NCI-H2227 (cell line): ENCODE measurements around the gene RAET1E.
A peak's percentile ranks its signal among the peaks of the same experiment; 100 is the strongest.
"Not testable (repeated sequence)": the region's sequence is repeated elsewhere in the genome, so short reads cannot be mapped to it uniquely, and the experiment has no call there.

Source experiments
- DNase-seq: peaks from one replicate; lab custom pipeline; 2025; ENCODE audit not compliant: unreplicated experiment; lab: John Stamatoyannopoulos, UW

RAET1E gene

DNA sequence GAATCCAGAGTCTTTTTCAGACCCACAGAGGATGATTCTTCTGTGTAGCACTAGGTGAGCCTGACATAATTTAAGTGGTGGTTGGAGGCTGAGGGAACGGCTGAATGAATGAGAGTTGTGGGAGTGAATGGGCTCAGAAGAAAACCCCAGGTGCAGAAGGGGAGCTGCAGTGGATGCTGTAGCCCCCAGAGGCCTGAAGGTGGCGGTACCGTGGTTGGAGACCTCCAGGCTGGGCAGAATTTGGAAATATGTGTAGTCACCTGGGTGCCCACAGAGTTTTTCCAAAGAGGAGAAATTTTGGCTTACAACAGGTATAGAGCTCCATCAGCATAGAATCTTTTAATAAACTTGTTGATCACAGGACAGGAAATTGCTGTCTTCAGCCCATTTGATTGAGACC, 31.5 kb upstream of the RAET1E start:
- peak; percentile 8 for DNase-seq

DNA sequence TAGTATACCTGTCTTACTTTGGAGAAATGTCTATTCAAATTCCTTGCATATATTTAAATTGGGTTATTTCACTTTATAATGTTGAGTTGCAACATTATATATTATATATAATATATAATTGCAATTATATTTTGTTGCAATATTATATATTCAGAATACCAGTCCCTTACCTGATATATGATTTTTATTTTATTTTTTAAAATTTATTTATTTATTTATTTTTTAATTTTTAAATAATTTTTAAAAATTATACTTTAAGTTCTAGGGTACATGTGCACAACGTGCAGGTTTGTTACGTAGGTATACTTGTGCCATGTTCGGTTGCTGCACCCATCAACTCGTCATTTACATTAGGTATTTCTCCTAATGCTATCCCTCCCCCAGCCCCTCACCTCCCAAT, 29.1 kb upstream of the RAET1E start:
- DNase-seq, result not testable (repeated sequence)

DNA sequence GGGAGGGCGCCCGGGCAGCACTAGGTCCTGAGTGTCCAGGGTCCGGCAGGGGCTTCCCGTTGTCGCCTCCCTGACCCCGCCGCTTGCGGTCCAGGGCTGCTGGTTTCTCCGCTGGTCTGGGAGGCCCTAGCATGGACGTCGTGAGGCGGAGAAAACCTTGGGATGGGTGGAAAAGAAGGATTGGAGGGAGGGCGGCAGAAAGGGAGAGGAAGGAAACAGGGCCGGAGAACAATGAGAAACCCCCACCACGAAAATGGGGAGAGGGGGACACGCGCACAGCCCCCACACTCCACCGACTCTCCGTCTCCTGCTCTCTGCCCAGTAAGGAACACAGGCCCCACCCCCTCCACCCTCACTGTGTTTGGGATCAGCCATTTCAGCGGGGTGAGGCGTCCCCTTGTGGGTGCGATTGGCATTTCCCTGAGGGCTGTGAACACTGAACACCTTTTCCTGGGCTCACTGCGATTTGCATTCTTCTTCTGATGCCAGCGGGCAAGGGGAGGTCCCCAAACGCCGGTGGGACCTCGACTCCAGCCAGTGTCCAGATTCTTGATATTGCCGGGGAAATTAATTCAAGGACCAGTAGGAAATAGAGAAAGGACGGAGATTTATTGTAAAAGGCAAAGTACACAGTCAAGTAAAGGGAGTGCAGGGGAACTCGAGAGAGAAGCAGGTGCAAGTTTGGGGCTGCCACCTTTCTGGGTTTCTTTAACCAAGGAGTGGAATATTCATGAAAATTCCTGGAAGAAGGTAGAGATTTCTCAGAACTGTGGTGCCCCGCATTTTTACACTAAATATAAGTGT, 28.3 kb upstream of the RAET1E start:
- DNase-seq, result peak; percentile 78

DNA sequence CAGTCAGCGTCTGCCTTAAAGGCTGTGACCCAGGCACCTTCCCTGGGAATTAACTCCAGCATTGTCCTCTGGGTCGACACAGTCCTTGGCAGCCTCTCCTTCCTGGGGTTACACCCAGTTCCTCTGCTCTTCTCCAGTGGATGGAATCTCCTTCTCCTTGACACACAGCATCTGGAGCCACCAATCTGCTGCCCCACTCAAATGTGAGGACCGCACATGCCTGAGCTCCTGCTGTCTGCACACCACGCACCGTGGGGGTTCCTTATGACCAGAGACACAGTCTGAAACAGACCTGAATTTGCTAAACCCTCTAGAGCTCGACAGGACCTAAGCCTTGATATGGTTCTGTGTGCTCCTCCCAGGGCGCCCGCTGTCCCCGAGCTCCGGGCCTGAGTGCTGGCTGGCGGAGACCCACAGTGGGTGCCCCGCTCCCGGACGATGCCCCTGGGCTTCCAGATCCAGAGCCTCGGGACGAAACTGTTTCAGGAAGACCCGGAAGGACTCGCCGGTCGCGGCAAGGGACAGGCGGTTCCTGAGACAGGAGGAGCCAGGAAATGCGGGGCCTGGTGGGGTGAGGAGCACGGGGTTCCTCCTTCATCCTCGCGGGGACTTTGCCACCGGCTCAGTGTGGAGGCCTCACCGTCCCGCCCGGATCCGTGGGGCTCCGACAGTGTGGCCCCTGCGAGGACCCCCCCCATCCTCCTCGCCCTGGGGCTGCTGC, 27.5 kb upstream of the RAET1E start:
- no peak for DNase-seq

DNA sequence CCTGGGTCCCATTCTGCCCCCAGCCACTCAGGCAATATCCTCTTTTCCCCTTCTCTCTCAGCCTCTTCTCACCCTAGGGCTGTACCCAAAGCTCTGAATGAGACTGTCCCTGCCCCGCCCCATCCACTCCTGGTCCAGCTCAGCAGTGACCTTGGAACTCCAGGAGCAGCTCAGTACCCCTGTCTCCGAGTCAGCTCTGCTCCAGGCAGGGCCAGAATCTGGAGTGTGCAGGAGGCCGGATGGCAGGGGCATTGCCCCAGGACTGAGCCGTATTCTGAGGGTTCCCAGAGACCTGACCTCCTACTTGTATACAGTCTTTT, 27.0 kb upstream of the RAET1E start:
- DNase-seq, result no peak

DNA sequence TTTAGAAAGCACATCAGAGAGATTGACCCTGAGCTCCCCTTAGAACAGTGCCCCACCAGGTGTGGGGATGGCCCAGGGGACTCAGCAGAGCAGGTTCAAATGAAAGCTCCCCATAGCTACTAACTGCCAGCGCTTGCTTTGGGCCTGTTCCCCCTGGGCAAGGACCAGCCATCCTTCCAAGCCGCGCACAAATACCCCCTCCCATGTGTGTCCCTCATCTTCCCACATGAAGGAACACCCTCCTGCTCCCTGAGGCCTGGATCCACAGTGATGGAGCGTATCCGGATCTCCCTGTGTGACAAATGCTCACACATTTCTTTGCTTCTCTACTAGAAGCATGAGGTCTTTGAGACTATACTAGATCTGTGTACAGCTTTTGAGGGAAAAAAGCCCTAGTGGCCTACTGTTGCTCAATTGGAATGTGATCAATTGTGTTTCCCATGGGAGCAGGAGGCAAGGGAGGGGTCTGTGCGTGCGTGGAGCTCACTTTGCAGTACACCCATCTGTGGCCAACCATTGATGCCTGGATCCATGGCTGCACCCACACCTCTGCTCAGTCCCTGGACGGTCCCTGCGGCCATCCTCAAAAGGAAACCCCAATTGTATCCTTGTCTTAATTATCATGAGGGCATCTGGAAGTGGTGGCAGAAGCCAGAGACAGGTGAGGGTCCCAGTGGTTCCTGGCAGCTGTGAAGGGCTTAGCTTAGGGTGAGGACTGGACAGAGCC, 26.5 kb upstream of the RAET1E start:
- no peak for DNase-seq

DNA sequence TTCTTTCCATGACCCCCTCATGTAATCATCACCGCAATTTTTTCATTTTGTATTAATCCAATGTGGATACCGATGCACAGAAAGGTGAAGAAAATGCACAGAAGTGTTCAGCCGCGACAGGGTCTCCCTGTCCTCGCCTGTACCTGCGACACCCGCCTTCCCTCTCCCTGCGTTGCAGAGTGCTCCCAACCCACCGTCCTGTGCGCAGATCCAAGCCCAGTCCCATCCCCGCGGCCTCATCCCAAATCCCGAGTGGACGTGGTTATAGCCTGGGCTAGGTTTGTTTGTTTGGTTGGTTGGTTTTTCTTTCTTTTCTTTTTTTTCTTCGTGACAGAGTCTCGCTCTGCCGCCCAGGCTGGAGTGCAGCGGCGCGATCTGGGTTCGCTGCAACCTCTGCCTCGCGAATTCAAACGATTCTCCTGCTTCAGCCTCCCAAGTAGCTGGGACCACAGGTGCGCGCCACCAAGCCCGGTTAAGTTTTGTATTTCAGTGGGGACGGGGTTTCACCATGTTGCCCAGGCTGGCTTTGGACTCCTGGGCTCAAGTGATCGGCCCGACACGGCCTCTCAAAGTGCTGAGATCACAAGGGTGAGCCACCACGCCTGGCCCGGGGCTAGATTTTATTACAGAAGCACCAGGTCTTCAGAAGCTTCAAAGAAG, 25.5 kb upstream of the RAET1E start:
- no peak for DNase-seq

DNA sequence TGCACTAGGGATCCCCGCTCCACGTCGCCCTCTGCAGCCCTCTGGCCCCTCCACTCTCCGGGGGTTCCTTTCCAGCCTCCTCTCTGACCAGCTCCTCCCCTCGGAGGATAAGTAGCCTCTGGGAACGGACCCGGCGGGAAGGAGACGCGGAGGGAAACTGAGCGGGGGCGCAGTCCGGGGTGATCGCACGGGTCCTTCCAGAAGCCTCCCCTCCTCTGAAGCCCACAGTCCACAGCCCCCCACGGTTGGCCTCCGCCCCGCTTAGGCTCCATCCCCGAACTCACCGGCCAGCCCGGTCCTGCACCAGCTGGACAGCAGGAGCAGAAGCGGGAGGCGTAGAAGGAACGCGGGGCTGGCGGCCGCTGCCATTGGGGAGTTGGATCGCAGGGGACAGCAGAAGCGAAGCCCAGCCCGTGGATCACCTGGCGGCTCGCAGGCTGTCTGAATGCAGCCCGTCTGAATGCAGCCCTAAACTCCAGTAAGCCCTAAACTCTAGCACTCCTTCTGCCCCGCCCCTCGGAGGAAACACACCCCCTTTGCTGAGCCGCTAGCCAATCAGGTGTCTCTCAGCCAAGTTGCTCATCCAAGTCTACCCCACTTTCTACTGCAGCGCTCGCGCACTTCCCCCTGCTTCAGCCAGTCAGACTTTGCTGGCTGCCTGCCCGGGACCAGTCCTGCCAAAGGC, 24.9 kb upstream of the RAET1E start, which contains the start of gene RAET1G:
Gene RAET1G (minus strand): TSS at position 480 of the 685 bp plus-strand sequence. CDS start 111 bp downstream, at position 369.
- DNase-seq, result peak; percentile 75

DNA sequence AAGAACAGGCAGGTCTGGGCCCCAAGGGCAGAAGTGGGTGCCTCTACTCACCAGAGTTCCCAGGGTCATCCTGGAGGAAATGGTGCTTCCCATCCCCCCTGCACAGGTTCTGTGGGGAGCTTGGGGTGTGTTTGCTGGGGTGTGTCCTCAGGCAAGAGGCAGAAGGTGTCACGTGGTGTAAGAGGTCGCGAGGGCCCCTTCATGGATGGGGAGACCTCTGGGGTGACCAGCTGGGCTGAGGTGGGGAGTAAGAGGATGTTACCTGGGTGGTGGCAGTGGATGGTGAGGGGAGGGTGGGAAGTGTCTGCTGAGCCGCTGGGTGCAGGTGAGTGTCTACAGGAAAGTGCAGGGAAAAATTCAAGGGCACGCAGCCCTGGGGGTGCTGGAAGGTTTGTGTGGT, 24.2 kb upstream of the RAET1E start:
- DNase-seq, result not testable (repeated sequence)

DNA sequence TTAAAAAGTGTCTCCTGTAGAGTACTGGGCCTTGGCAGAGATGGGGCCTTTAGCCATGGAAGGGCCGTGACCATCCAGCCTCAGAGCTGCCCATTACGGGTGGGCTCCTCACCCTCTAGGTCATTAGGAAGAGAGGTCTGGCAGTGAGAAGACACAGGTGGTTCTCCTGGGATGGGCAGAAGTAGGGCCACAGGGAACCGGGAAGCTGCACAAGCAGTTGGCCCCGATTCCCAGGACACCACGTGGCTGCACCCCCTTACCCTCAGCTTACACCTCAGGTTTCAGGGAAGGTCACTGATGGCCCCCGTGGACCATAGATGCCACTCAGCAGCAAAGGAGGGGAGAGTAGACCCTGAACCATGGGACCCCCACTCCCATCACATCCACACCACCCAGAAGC, 23.4 kb upstream of the RAET1E start:
- DNase-seq, result no peak

DNA sequence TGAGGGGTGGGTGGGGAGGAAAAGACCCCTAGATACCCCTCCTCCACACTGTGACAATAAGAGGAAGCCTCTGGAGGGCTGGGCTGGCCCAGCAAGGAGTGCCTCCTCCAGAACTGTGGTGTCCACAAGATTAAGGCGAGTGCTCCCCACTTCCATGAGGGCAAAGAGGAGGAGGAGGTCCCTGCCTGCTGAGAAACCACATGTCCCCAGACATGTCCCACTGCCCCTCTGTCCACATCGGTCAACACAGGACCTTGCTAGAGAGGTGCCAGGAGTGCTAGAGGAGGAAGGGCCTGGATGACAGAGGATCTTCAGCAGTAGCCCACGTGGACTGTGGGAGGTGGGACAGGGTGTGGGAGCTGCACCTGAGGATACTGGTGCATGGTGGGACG, 21.9 kb upstream of the RAET1E start:
- DNase-seq, result no peak

DNA sequence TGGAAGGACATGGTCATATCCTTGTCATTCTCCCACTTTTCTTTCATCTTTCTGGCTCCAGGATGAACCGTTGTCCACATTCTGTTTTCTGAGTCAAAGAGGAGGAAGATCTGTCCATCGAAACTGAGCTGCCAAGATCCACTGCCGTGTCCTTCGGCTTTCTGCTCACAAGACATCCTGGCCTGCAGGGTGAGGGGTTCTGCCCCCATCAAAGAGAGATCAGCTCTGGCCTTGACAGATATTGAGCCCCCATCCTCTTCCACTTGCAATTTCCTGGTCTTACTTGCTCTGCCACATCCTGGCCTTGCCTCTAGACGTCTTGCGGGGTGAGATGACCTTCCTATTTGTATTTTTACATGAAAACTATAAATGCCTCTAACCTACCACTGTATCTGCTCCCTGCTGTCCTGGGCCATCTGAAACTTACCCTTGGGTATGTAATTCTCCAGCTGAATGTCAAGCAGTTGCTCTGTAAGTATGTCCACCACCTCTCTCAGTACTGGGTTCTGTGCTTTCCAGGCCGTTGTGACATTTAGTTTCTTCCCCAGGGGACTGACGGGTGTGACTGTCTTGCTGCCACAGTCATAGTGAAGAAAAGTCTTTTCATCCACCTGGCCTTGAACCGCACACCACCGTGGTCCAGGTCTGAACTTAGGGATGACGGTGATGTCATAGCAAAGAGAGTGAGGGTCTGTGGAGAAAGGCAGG, 21.4 kb upstream of the RAET1E start:
- not testable (repeated sequence) for DNase-seq

DNA sequence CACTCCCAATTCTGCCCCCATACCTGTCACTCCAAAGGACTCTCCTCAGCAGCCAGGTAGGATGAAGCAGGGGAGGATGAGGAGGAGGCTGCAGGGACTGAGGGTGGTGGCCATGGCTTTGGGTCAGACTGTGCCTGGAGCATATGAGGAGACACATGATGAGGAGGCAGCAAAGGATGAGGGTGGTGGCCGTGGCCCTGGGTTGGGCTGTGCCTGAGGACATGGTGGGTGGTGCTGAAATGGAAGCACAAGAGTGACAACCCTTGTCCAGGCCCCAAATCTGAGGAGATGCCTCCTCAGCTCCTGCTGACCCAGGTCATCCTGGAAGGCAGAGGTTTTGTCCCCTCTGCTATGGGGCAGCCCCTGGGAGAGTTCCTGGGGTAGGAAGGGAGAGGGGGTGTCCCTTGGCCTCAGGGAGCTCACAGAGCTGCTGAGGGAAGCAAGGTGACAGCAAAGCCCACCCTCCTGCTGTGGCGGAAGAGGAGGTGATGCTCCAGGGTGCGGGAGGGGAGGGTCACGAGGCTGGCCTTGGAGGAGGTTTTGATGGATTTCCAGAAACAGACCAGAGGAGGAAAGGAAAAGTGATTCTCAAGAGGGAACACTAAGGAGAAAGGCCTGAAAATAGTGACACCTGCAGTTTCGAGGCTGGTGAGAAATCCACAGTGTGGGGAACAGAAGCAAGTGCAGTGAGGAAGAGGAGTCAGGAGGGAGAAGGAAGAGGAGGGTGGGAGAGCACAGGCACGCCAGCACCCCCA, 20.4 kb upstream of the RAET1E start:
- no peak for DNase-seq

DNA sequence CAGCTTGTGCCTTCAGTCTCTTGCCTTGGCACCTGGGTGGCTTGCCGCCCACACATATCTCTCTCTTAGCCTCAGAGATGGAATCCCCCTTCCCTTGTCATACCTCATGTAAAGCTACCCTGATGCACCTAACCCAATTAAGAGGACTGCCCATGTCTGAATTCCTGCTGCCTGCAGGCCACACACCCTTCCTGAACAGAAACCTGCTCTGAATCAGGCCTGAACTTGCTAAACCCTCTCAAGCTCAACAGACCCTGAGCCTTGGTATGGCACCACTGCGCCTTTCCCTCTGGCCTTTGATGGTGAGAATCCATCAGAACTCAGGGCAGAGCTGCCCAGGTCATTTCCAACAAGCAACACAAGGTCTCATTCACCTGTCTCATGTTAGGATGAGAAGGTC, 19.8 kb upstream of the RAET1E start:
- DNase-seq, result no peak

DNA sequence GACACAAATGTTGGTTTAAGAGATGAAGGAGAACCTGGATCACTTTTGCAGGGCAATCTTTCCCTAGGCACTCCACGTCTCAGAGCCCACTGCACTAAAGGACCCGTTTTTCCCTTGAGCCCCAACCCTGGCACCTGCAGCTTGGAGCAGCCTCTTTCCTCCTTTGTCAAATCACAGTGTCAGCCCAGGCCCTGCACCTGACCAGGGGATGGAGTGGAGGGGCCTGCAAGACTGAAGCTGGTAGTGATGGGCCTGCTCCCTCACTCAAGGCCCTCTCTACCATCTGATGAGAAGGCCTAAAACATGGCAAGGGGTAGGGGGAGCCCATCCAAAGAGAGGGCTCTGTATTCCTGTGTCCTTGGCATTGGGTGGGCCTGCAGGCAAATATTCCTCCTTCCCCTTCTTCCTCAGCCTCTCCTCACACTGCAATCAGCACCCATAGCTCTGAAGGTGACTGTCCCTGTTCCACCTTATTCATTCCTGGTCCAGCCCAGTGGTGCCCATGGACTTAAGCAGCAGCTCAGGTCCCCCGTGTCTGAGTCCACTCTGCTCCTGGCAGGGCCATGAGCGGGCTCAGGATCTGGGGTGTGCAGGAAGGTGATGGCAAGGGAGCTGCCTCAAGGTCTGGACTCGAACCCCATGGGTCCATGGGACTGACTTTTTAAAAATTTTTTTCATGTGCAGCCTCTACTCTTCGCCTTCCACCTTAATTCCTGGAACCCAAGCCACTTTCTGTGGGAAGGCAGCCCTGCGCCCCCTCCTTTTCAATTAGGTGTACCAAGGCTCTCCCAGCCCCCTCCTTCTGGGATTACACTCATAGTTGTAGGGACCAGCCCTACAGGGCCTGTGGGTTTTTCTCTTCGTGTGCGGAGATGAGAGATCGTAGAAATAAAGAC, 18.3 kb upstream of the RAET1E start:
- no peak for DNase-seq

DNA sequence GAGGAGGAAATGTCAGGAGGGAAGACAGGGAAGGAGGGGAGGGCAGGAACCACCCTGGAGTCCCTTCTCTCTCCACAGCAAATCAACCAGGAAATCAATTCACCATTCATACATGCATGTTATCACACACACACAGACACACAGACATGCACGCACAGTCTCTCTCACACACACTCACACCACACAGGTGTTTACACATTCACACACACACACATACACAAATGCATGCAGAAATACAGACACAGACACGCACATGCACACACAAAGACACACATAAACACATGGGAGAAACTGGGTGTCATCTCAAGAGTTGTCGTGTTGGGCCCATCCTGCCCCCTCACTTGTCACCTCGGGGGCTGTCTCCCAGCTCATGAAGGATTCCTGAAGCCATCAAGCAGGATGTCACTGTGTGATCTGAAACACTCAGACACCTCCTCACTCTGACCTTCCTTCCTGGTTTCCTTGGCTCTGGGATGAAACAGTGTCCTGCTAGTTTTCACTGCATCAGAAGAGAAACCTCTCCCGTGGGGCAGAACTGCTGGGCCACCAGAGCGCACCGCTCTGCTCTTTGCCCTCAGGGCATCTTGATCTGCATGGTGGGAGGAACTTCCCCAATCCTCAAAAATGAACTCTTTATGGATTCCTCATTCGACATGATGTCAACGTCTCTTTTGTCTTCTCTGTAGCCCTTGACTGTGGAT, 15.8 kb upstream of the RAET1E start:
- no peak for DNase-seq

DNA sequence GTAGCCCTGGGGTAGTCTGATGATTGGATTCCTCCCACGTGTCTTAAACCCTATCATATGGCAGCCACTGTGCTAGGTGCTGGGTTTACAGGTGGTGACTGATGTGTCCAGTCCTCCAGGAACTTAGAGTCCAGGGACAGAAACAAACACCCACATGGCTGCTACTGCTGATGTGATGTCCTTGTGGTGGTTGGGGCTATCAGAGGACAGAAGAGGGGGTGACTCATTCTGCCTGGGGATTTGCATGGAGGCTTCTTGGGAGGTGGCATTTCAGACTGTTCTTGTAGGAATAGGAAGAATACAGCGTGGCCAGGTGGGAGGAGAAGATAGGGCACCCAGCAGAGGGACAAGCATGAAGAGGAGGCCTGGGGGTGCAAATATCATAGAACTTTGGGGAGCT, 15.2 kb upstream of the RAET1E start:
- DNase-seq, result no peak

DNA sequence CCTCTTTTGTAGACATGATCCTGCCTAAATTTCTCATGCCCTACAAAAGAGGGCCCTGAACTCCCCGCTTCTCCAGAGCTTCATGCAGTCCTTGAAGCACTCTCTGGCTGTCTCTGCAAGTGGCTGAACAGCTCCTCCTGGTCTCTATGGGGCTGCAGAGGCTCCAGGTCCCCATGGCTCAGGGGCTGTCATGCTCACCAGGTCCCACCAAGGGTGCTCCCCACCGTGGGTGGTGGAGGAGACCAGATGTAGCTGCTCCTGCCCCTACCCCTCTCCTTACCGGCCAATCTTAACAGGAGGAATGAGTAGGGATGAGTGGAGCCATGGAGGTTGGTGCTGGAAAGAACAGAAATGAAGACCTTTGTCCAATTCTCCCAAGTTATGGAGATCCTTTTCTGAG, 14.8 kb upstream of the RAET1E start:
- not testable (repeated sequence) for DNase-seq
